GM23248 (cell line): ENCODE results near the gene TRAF2. TPM values are rescaled to one million over a fixed set of nuclear protein-coding genes. Genes with fewer than 3 reads are reported as not detected.
A peak's percentile ranks its signal among the peaks of the same experiment; 100 is the strongest.

ENCODE experiments used
- DNase-seq: peaks from one replicate; pipeline ENCODE4 v3.0.0-alpha.2; 2015
- H2AFZ ChIP-seq: fragments of 200-600 bp; sonication (generic); 2 replicates; pipeline ENCODE4 v1.6.1; 2016; ENCODE audit warnings: antibody characterized with exemption
- H3F3A ChIP-seq: fragments of 200-600 bp; sonication (generic); 2 replicates; pipeline ENCODE4 v1.6.1; 2016; ENCODE audit warnings: mild to moderate bottlenecking, antibody characterized with exemption, mixed run types; ENCODE audit not compliant: insufficient read depth
- H3K27ac ChIP-seq: fragments of 200-600 bp; sonication (generic); 2 replicates; pipeline ENCODE4 v1.5.1; 2016; ENCODE audit warnings: mild to moderate bottlenecking
- H3K27me3 ChIP-seq: fragments of 200-600 bp; sonication (generic); replicated peaks from 2 replicates; pipeline ENCODE4 v1.6.1; 2016; ENCODE audit warnings: mild to moderate bottlenecking; ENCODE audit not compliant: insufficient read depth
- H3K36me3 ChIP-seq: fragments of 200-600 bp; sonication (generic); 2 replicates; pipeline ENCODE4 v1.6.1; 2016; ENCODE audit warnings: low read depth, mild to moderate bottlenecking
- H3K4me1 ChIP-seq: fragments of 200-600 bp; sonication (generic); 2 replicates; pipeline ENCODE4 v1.6.1; 2016; ENCODE audit warnings: mild to moderate bottlenecking; ENCODE audit not compliant: insufficient read depth
- H3K4me2 ChIP-seq: fragments of 200-600 bp; sonication (generic); one replicate; pipeline ENCODE4 v1.6.1; 2016; ENCODE audit warnings: mild to moderate bottlenecking; ENCODE audit not compliant: unreplicated experiment
- H3K4me3 ChIP-seq: fragments of 200-600 bp; sonication (generic); 2 replicates; pipeline ENCODE4 v1.5.1; 2016; ENCODE audit warnings: mild to moderate bottlenecking
- H3K79me2 ChIP-seq: fragments of 200-600 bp; sonication (generic); 2 replicates; pipeline ENCODE4 v1.6.1; 2016; ENCODE audit warnings: mild to moderate bottlenecking; ENCODE audit not compliant: insufficient read depth
- H3K9ac ChIP-seq: fragments of 200-600 bp; sonication (generic); 2 replicates; pipeline ENCODE4 v1.6.1; 2016; ENCODE audit warnings: mild to moderate bottlenecking
- H3K9me2 ChIP-seq: fragments of 200-600 bp; sonication (generic); 2 replicates; pipeline ENCODE4 v1.6.1; 2016; ENCODE audit warnings: mixed run types, mild to moderate bottlenecking, moderate library complexity; ENCODE audit not compliant: insufficient read depth
- H3K9me3 ChIP-seq: fragments of 200-600 bp; sonication (generic); one replicate; pipeline ENCODE4 v1.6.1; 2017; ENCODE audit warnings: low read depth
- H4K20me1 ChIP-seq: fragments of 200-600 bp; sonication (generic); 2 replicates; pipeline ENCODE4 v1.6.0; 2016; ENCODE audit not compliant: insufficient read depth
- EZH2 ChIP-seq: fragments of 200-600 bp; sonication (generic); IDR thresholded peaks from 2 replicates; pipeline ENCODE4 v1.6.1; 2018; ENCODE audit warnings: antibody characterized with exemption, mild to moderate bottlenecking; ENCODE audit not compliant: insufficient read depth, poor library complexity, severe bottlenecking
- EZH2phosphoT487 ChIP-seq: fragments of 200-600 bp; sonication (generic); IDR thresholded peaks from 2 replicates; pipeline ENCODE4 v1.6.1; 2018; ENCODE audit warnings: antibody characterized with exemption, moderate library complexity, mild to moderate bottlenecking, low read depth; ENCODE audit not compliant: insufficient read depth
- WGBS, 2 experiments: methylation state at CpG; one replicate each; pipeline ENCODE4 v1.1.6; 2015 to 2017; ENCODE audit warnings: low lambda C conversion rate in 2 of 2, low coverage in 1 of 2; ENCODE audit errors: missing lambda C conversion rate in 2 of 2; 5-methylcytosine and 5-hydroxymethylcytosine counted together
- in situ Hi-C: fragments of 300-500 bp; cut with MboI; formaldehyde crosslinking; loops from 2 replicates; pipeline ENCODE4 v1.15.0; 2020
- polyA plus RNA-seq: library from polyadenylated mRNA; unstranded; fragments of >200 nt; fragmentation: Nextera tagmentation; extraction: Ambion mirVana; gene quantifications from 2 replicates; pipeline ENCODE4 v1.2.1, GENCODE V29; 2016
- total RNA-seq: library from RNA; depleted of rRNA; stranded (reverse); fragments of >200 nt; shearing (Covaris generic); gene quantifications from 2 replicates; pipeline ENCODE4 v1.2.3, GENCODE V29; 2014

Gene TRAF2
- total and polyA plus RNA-seq, 2 experiments from 2014 or later, result 8.1 to 15.0 TPM

DNA sequence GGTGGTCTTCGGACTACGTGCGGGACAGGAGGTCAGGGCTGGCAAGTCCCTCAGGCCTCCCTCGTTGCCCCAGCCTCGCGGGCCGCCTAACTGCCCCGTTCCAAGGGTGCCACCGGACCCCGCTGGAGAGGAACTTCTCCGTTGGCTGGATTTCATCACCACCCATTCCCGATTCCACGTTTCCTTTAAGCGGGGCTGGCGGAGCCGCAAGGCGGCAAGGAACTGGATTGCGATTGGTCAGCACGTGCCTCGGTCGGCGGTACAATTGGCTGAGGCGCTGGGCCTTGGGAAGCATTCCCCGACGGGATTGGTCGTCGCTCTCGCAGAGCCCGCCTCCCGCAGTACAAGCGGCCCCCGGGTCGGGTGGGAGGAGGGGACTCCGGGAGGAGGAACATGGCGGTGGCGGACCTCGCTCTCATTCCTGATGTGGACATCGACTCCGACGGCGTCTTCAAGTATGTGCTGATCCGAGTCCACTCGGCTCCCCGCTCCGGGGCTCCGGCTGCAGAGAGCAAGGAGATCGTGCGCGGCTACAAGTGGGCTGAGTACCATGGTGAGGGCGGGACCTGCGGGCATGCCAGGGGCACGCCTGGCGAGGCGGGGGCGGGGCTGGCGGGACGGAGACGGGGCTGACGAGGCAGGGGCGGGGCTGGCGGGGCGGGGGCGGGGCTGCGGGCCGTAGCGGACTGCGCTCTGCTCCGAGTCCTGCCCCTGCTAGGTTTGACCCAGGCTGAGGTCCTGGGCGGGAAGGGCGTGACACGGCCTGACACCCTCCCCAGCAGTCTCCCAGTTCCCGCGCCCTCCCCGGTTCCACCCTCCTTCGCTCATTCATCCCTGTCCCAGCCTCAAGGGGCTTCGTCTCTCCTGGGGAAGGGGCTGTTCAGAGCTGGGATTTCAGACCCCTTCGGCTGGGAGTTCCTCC, 37.0 kb upstream of the TRAF2 start, which contains the start of gene PHPT1:
Gene PHPT1, plus strand, starts transcription at position 372 of the 922 bp plus-strand sequence. Its CDS starts 22 bp downstream, at position 394.
- in situ Hi-C loops, result no loop called here
- no peaks in the 10 kb centered on the region for H3K4me1 ChIP-seq
- H3K9ac ChIP-seq, result peak within 1 kb of the TSS; percentile 83
- H3K9me3 ChIP-seq, result no peaks in the 10 kb centered on the region
- H3K27ac ChIP-seq, result peak within 1 kb of the TSS; percentile 82
- peak within 1 kb of the TSS; percentile 89 for H3K4me2 ChIP-seq
- H3K79me2 ChIP-seq, result peaks cover 7% of the 10 kb centered on the region; the same call in 1 of the 2 replicates
- peak within 1 kb of the TSS; percentile 62; the same call in 1 of the 2 replicates for H2AFZ ChIP-seq
- 0 out of 2 replicates have a peak, but pooled peaks cover 3% of the 10 kb centered on the region for H3K27me3 ChIP-seq
- H4K20me1 ChIP-seq, result no peaks in the 10 kb centered on the region
- H3K9me2 ChIP-seq, result no peaks in the 10 kb centered on the region
- H3K4me3 ChIP-seq, result peak within 1 kb of the TSS; percentile 84
- DNase-seq, result peak; percentile 100
- no peaks in the 10 kb centered on the region for H3K36me3 ChIP-seq
- H3F3A ChIP-seq, result no peaks in the 10 kb centered on the region
- TF ChIP-seq EZH2 (no peak), EZH2phosphoT487 (no peak)
- WGBS, 2 experiments, result 1% methylated on average over 33 to 77 of the region's 77 CpGs

DNA sequence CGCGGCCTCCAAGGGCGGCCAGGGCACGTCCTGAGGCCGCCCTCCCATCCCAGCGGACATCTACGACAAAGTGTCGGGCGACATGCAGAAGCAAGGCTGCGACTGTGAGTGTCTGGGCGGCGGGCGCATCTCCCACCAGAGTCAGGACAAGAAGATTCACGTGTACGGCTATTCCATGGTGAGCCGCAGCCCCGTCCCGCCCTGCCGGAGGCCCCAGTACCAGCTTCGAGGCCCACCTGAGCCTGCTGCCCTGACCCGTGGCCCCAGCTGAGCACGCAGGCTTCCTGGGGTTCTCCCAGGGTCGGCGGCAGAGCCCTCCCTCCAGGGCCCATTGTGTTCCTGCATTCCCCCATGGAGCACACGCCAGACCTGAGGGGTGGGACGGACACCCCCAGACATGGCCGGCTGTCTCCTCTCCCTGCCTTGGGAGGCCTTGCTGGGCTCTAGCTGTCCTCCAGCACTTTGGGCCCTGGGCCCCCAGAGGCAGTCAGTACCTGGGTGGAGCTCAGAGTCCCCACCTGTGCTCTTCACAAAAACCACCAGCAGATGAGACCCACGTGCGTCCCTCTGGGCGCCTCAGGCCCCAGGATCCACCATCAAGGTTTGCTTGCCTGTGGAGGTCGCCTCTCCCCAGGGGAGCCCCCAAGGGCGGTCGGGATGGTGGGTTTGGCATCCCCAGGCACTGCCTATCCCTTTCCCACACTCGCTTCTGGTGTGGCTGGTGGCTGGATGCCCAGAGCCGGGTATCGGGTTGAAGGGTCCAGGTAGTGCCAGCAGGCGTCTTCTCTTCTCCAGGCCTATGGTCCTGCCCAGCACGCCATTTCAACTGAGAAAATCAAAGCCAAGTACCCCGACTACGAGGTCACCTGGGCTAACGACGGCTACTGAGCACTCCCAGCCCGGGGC, 36.1 kb upstream of the TRAF2 start:
- Histone ChIP-seq H3K9ac (peak overlapping the region; percentile 83), H3K9me2 (no peaks in the 10 kb centered on the region), H3K36me3 (no peaks in the 10 kb centered on the region), H3K4me3 (peak overlapping the region; percentile 84), H4K20me1 (no peaks in the 10 kb centered on the region), H3K27me3 (0 out of 2 replicates have a peak, but pooled peaks cover under 1% of the 10 kb centered on the region), H3F3A (no peaks in the 10 kb centered on the region), H3K27ac (peak overlapping the region; percentile 19; the same call in 1 of the 2 replicates), H3K4me1 (no peaks in the 10 kb centered on the region), H2AFZ (no peak overlapping the region), H3K79me2 (peaks cover 7% of the 10 kb centered on the region; the same call in 1 of the 2 replicates), H3K9me3 (no peaks in the 10 kb centered on the region), H3K4me2 (peak overlapping the region; percentile 89)
- DNase-seq, result no peak
- no peak for TF ChIP-seq EZH2phosphoT487
- TF ChIP-seq EZH2, result no peak
- 43 to 46% methylated on average over 40 to 41 of the region's 43 CpGs for WGBS, 2 experiments
- in situ Hi-C loops, result no loop called here

- Histone ChIP-seq H3K9me3 (no peaks in the 10 kb centered on the region), H3K9me2 (no peaks in the 10 kb centered on the region), H3K27me3 (no peaks in the 10 kb centered on the region), H3F3A (no peaks in the 10 kb centered on the region), H3K4me2 (peak overlapping the region; percentile 89), H3K9ac (no peak overlapping the region; the same call in 1 of the 2 replicates), H3K4me3 (no peak overlapping the region), H4K20me1 (no peaks in the 10 kb centered on the region), H2AFZ (no peak overlapping the region), H3K27ac (no peak overlapping the region), H3K4me1 (no peaks in the 10 kb centered on the region), H3K79me2 (peaks cover 7% of the 10 kb centered on the region; the same call in 1 of the 2 replicates), H3K36me3 (no peaks in the 10 kb centered on the region)
- in situ Hi-C loops, result no loop called here
- TF ChIP-seq EZH2phosphoT487 (no peak), EZH2 (no peak)
- WGBS, 2 experiments, result 76 to 79% methylated on average over 23 of the region's 23 CpGs
- no peak for DNase-seq
Measured at GRCh38 chr9:136850866-136851775, 35.2 kb upstream of the TRAF2 start.
